Measurements from ENCODE around the gene NUDC. TPM values are rescaled to one million over a fixed set of nuclear protein-coding genes. Genes with fewer than 3 reads are reported as not detected.

The NUDC gene
- total and polyA plus RNA-seq, 2 of the 13 experiments (the other 11 are each of a cell fraction or from before 2014, with no cell fraction given): 34.7 to 104 TPM

DNA sequence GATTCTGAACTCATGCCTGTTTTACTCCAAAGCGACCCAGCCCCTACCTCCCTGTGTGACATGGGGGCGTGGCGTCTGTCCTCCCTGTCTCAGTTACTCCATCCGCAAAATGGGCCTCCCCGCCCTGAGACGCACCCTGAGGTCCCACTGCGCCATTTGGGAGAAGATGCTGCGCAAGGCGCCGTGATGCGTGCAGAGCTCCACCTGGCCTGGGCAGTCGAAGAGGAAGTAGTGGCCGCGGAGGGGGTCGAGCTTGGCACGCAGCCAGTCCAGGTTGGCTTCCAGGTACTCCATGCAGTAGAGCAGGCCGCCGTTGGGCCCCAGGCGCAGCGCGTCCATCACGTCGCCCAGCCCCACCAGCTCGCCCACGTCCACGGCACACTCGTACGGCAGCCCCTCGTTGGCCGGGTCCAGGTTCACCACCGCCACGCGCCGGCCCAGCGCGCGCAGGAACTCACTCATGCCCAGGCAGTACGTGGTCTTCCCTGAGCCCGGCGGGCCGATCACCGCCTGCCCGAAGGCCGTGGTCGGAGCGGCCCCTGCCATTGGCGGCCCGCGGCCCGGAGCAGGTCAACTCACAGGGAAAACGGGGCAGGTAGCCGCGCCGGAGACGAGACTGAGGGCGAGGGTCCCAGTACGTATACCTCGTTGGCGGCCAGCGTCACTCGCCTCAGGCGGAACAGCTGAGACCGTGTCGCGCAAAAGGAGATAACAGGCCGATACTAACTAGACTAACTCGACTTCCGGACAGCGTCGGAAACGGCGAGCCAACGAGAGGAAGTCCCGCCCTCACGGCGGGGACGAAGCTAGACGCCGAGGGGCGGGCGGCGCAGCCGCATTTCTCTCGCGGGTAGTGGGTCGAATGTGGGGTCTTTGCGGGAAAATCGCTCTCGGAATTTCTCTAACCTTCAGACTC is 31.7 kb upstream of the NUDC start, which contains the start of gene GPN2 (continued):
- TF ChIP-seq KDM4B (CRISPR knock-in tag; IDR thresholded peaks at IDR 0.05): peak; percentile 87; the same call in 1 of the 2 replicates
- TF ChIP-seq, protein P1, sequence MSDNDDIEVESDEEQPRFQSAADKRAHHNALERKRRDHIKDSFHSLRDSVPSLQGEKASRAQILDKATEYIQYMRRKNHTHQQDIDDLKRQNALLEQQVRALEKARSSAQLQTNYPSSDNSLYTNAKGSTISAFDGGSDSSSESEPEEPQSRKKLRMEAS (IDR thresholded peaks at IDR 0.05): peak; percentile 74
- TF ChIP-seq NCOR1 (IDR thresholded peaks at IDR 0.05; ENCODE audit: borderline replicate concordance, low read length): no peak
- 0 out of 2 replicates have a peak, but pooled peaks have one; percentile 45 for TF ChIP-seq TOE1 (CRISPR knock-in tag; IDR thresholded peaks at IDR 0.05)
- peak; percentile 91; the same call in 1 of the 2 replicates for TF ChIP-seq GLI4 (CRISPR knock-in tag; IDR thresholded peaks at IDR 0.05; ENCODE audit: borderline replicate concordance)
- TF ChIP-seq ZMYM3 (CRISPR knock-in tag; IDR thresholded peaks at IDR 0.05): peak; percentile 84
- no peak for TF ChIP-seq PCBP2 (optimal IDR thresholded peaks at IDR 0.05; ENCODE audit: low read depth, low read length, poor library complexity, severe bottlenecking)
- TF ChIP-seq THAP11 (CRISPR knock-in tag; IDR thresholded peaks at IDR 0.05): peak; percentile 86
- TF ChIP-seq RAD21 (CRISPR knock-in tag; IDR thresholded peaks at IDR 0.05): no peak
- TF ChIP-seq RAD51 (IDR thresholded peaks at IDR 0.05; ENCODE audit: borderline replicate concordance): no peak
- TF ChIP-seq NONO (IDR thresholded peaks at IDR 0.05): no peak
- TF ChIP-seq NONO (CRISPR knock-in tag; conservative IDR thresholded peaks at IDR 0.05): peak; percentile 87
- 0 out of 2 replicates have a peak, but pooled peaks have one; percentile 41 for TF ChIP-seq ZNF317 (CRISPR knock-in tag; IDR thresholded peaks at IDR 0.05)
- TF ChIP-seq, protein P2, sequence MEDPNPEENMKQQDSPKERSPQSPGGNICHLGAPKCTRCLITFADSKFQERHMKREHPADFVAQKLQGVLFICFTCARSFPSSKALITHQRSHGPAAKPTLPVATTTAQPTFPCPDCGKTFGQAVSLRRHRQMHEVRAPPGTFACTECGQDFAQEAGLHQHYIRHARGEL (CRISPR knock-in tag; IDR thresholded peaks at IDR 0.05): peak; percentile 80; the same call in 1 of the 2 replicates
- 0 out of 2 replicates have a peak, but pooled peaks have one; percentile 15 for TF ChIP-seq RELA (CRISPR knock-in tag; IDR thresholded peaks at IDR 0.05)
- TF ChIP-seq, protein P3, sequence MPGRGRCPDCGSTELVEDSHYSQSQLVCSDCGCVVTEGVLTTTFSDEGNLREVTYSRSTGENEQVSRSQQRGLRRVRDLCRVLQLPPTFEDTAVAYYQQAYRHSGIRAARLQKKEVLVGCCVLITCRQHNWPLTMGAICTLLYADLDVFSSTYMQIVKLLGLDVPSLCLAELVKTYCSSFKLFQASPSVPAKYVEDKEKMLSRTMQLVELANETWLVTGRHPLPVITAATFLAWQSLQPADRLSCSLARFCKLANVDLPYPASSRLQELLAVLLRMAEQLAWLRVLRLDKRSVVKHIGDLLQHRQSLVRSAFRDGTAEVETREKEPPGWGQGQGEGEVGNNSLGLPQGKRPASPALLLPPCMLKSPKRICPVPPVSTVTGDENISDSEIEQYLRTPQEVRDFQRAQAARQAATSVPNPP (CRISPR knock-in tag; IDR thresholded peaks at IDR 0.05): peak; percentile 81; the same call in 1 of the 2 replicates
- TF ChIP-seq, protein P4, sequence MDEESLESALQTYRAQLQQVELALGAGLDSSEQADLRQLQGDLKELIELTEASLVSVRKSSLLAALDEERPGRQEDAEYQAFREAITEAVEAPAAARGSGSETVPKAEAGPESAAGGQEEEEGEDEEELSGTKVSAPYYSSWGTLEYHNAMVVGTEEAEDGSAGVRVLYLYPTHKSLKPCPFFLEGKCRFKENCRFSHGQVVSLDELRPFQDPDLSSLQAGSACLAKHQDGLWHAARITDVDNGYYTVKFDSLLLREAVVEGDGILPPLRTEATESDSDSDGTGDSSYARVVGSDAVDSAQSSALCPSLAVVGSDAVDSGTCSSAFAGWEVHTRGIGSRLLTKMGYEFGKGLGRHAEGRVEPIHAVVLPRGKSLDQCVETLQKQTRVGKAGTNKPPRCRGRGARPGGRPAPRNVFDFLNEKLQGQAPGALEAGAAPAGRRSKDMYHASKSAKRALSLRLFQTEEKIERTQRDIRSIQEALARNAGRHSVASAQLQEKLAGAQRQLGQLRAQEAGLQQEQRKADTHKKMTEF (CRISPR knock-in tag; IDR thresholded peaks at IDR 0.05): peak; percentile 92
- TF ChIP-seq, protein P5, sequence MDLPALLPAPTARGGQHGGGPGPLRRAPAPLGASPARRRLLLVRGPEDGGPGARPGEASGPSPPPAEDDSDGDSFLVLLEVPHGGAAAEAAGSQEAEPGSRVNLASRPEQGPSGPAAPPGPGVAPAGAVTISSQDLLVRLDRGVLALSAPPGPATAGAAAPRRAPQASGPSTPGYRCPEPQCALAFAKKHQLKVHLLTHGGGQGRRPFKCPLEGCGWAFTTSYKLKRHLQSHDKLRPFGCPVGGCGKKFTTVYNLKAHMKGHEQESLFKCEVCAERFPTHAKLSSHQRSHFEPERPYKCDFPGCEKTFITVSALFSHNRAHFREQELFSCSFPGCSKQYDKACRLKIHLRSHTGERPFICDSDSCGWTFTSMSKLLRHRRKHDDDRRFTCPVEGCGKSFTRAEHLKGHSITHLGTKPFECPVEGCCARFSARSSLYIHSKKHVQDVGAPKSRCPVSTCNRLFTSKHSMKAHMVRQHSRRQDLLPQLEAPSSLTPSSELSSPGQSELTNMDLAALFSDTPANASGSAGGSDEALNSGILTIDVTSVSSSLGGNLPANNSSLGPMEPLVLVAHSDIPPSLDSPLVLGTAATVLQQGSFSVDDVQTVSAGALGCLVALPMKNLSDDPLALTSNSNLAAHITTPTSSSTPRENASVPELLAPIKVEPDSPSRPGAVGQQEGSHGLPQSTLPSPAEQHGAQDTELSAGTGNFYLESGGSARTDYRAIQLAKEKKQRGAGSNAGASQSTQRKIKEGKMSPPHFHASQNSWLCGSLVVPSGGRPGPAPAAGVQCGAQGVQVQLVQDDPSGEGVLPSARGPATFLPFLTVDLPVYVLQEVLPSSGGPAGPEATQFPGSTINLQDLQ (CRISPR knock-in tag; IDR thresholded peaks at IDR 0.05): no peak
- TF ChIP-seq GABPA (IDR thresholded peaks at IDR 0.05; ENCODE audit: low read depth, low read length): peak; percentile 85
- peak; percentile 95 for TF ChIP-seq GABPA (CRISPR knock-in tag; IDR thresholded peaks at IDR 0.05; ENCODE audit: low read depth)
- TF ChIP-seq ELF3 (CRISPR knock-in tag; IDR thresholded peaks at IDR 0.05): no peak; the same call in 1 of the 2 replicates
- TF ChIP-seq CREB1 (IDR thresholded peaks at IDR 0.05): no peak
- peak; percentile 81 for TF ChIP-seq CREB1 (CRISPR knock-in tag; IDR thresholded peaks at IDR 0.05)
- peak; percentile 71 for TF ChIP-seq CREM (IDR thresholded peaks at IDR 0.05)
- TF ChIP-seq CREM (CRISPR knock-in tag; IDR thresholded peaks at IDR 0.05): no peak
- TF ChIP-seq NFE2L2 (IDR thresholded peaks at IDR 0.05; ENCODE audit: low read length): no peak
- TF ChIP-seq GABPB1 (CRISPR knock-in tag; IDR thresholded peaks at IDR 0.05): peak; percentile 96

Measured in HepG2 (cell line).